GM19043 (cell line): ENCODE results near the gene SCAPER.

Experiments used
- ATAC-seq: cut with Tn5 transposase; IDR thresholded peaks from one replicate; pipeline ENCODE4 v1.9.1; 2021; ENCODE audit warnings: low read depth; ENCODE audit not compliant: unreplicated experiment

The SCAPER gene

GRCh38 chr15:76684002-76684401 is 221.1 kb downstream of the SCAPER start:
- ATAC-seq, result no peak

DNA sequence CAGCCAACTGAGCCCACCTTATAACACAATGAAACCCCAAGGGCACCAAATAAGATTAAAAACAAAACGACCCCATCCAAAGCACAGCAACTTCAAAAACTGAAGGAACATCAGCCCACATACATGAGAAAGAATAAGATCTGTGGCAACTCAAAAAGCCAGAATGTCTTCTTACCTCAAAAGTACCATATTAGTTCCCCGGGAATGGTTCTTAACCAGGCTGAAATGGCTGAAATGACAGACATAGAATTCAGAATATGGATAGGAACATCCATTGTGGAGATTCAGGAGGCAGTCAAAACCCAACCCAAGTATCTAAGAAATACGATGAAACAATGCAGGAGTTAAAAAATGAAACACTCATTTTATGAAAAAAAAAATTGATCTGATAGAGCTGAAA is 222.3 kb downstream of the SCAPER start:
- no peak for ATAC-seq

- no peak for ATAC-seq
Measured at GRCh38 chr15:76682259-76682658, 222.9 kb downstream of the SCAPER start.

DNA sequence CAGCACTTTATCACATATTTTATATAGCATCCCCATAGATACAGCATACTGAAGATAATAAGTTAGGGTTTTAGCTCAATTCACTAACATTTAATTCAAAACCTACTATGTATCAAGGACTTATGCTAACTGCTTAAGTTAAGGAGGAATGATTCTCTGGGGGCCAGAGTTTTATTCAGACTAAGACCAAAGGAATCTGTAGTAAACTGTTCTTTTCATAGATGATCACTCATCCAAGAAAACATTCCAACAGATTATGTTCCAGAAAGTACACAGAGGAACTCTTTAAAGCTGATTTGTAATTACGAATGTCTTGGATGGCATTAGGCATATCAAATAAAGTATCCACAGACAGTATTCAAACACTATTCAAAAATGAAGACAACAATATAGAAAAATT is 226.4 kb downstream of the SCAPER start:
- no peak for ATAC-seq

DNA sequence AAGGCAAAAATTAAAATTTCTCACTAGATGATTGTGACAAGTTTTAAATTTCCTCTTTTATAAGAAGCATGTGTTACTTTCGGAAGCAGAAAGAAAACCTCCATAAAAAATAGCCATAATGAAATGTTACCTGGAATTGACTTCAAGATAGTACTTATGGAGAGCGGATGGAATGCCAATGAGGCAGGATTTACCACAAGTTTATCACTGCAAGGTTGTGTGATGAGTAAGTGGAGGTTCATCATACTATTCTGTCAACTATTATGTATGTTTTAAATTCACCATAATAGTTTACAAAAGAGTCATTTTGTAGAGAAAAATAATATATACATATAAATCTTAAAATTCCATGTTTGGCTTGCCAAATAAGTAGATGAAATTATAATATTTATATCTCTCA is 230.3 kb downstream of the SCAPER start:
- ATAC-seq, result no peak

DNA sequence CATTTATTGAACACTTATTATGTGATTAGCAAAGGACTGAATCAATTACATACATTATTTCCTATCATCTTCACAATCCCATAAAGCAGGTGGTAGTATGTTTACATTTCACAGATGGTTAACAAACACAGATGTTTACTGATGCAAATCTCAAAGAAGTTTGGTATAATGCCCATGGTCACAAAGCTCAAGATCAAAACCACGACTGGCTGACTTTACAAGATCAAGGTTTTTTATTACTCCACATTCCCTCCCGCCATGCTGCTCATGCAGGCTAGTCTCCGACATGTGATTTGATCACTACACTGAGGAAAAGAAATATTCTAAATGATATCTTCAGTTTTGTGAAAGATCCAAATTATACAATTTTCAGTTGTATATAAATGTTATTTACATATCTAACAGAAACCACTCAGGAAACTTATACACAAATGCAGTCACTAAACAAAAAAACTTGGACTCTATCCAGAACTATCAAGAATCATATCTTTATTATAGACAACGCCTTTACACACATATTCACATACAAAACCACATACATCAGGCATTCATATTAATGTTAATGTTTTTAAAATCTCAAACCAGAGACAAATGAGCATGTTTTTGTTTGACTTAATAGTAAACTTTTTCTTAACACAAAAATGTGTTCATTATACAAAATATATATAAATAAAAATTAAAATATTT is 235.5 kb downstream of the SCAPER start:
- no peak for ATAC-seq

- ATAC-seq, result no peak
Measured at GRCh38 chr15:76668900-76669299, 236.2 kb downstream of the SCAPER start.

DNA sequence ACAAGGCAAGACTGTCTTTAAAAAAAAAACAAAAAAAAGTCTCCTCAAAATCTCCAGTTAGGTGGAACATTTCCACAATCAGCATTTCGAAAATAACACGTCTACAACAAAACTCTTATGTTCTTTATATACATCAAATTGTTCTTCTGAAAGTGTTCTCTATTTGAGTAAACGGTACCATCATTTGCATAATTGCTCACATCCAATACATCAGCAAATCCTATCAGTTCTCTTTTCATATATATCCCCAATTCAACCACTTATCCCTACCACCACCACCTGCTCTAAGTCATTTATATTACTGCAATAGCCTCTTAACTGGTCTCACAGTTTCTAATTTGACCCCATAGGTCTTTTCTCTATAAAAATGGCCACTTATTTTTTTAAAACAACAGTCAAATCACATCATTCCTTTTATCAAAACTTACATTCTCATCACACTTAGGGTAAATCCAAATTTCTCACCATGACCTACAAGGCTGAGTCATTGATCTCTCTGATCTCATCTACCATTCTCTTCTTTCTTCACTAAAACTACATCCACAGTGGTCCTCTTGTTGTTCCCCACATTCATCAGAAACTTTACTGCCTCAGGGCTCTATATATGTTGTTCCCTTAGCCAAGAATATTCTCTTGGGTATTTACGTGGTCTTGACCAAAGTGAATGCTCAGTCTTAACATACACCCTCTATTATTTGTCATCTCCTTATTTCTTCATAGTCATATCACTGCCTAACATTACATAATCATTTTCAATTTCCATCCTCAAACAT is 237.0 kb downstream of the SCAPER start:
- no peak for ATAC-seq

- ATAC-seq, result no peak
Measured at GRCh38 chr15:76664895-76665294, 240.2 kb downstream of the SCAPER start.

GRCh38 chr15:76664411-76664810 is 240.7 kb downstream of the SCAPER start:
- ATAC-seq, result no peak

- no peak for ATAC-seq
Measured at GRCh38 chr15:76663529-76663928, 241.6 kb downstream of the SCAPER start.

DNA sequence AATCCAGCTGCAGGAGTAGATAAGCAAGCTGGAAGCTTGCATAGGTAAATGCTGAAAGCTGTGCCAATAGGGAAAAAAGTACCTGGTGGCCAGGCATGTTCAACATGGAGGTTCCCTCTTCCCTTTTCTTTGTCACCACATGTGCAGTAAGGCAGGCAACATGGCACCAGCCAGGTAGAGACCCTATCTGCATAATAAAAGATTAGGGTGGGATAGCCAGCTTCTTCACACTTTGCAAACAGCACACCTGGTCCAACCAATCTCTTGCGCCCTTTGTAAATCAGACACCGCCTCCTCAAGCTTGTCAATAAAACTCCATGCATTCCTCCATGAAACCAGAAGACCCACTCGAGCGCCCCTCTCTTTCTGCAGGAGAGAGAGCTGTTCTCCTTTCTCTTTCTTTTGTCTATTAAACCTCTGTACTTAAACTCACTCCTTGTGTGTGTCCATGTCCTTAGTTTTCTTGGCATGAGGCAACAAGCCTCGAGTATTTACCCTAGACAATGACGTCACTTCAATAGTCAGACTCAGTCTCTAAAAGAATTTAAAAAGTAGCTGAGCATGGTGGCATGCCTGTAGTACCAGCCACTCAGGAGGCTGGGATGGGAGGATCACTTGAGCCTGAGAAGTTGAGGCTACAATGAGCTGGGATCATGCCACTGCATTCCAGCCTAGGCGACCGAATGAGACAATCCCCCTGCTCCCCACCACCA is 256.3 kb downstream of the SCAPER start:
- ATAC-seq, result no peak

- ATAC-seq, result no peak
Measured at GRCh38 chr15:76647612-76648011, 257.5 kb downstream of the SCAPER start.

DNA sequence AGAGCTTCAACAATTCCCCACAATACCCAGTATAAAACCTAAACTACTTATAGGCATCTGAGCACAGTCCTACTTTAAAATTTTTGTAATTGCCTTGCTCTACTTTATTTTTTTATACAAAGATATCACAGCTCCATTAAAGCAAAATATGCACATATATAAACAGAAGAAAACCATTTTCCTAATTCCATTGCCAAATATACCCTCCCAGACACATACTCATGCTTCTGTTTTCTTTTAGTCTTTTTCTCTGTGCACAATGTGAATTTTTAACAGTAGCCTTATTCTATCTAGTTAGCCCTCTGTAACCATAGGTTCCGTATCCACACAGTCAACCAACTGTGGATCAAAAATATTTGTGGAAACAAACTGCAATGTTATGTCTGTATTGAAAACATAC is 260.5 kb downstream of the SCAPER start:
- ATAC-seq, result no peak

- ATAC-seq, result no peak
Measured at GRCh38 chr15:76642671-76643070, 262.5 kb downstream of the SCAPER start.

DNA sequence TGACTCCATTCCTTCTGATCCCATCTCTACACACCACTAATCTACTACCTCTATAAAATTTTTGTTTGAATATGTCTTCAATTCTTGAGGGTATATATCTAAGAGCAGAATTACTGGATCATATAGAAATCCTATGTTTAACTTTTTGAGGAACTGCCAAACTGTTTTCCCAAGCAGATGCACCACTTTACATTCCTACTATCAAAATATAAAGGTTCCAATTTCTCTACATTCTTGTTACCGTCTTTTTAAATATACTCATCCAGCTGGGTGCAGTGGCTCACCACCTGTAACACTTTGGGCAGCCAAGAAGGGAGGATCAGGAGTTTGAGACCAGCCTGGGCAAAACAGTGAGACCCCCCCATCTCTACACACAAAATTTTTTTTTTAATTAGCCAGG is 268.0 kb downstream of the SCAPER start:
- no peak for ATAC-seq

GRCh38 chr15:76636059-76636458 is 269.1 kb downstream of the SCAPER start:
- ATAC-seq, result no peak

GRCh38 chr15:76626611-76627010 is 278.5 kb downstream of the SCAPER start:
- ATAC-seq, result no peak

- ATAC-seq, result no peak
Measured at GRCh38 chr15:76625267-76625666, 279.9 kb downstream of the SCAPER start.

DNA sequence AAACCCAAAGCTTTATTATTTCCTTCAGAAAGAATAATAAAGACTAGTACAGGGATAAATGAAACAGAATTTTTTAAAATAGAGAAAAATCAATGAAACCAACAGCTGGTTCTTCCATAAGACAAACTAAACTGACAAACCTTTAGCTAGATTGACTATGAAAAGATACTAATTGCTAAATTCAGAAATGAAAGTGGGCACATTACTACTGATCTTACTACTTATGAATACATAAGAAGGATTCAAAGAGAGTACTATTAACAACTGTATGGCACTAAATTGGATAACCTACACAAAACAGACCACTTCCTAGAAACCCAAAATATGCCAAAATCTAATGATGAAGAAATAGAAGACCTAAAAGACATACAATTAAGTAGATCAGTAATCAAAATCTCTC is 290.4 kb downstream of the SCAPER start:
- no peak for ATAC-seq
